Retina (tissue), 1 donor: ENCODE results near the gene MEAK7.

Source experiments
- DNase-seq: peaks from one replicate; pipeline ENCODE4 v3.0.0-alpha.2; 2016

MEAK7 gene

GRCh38 chr16:84486551-84487235 is 17.8 kb downstream of the MEAK7 start:
- DNase-seq: no peak

GRCh38 chr16:84486126-84486525 is 18.3 kb downstream of the MEAK7 start:
- no peak for DNase-seq

DNA sequence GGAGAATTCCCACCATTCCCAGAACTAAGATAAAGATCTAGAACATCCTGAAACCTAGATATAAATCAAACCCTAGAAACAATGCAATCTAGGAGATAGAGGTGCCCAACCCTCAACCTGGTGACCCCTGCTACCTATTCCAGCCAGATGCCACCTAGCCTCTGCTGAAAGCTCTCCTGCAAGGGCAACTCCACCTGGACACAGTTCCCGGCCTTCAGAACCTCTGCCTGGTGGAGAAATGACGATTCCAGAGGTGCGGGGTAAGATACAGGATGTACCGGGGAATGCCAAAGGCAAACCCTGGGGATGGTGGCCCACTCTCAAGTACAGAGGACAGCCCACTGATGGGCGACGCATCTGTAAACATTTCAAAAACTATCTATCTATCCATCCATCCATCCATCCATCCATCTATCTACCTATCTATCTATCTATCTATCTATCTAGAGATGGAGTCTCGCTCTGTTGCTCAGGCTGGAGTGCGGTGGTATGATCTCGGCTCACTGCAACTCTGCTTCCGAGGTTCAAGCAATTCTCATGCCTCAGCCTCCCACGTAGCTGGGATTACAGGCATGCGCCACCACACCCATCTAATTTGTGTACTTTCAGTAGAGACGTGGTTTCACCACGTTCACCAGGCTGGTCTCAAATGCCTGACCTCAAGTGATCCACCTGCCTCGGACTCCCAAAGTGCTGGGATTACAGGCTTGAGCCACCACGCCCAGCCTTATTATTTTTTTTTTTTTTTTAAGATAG is 19.0 kb downstream of the MEAK7 start:
- DNase-seq: no peak

GRCh38 chr16:84484579-84485254 is 19.7 kb downstream of the MEAK7 start:
- DNase-seq: peak; percentile 66

DNA sequence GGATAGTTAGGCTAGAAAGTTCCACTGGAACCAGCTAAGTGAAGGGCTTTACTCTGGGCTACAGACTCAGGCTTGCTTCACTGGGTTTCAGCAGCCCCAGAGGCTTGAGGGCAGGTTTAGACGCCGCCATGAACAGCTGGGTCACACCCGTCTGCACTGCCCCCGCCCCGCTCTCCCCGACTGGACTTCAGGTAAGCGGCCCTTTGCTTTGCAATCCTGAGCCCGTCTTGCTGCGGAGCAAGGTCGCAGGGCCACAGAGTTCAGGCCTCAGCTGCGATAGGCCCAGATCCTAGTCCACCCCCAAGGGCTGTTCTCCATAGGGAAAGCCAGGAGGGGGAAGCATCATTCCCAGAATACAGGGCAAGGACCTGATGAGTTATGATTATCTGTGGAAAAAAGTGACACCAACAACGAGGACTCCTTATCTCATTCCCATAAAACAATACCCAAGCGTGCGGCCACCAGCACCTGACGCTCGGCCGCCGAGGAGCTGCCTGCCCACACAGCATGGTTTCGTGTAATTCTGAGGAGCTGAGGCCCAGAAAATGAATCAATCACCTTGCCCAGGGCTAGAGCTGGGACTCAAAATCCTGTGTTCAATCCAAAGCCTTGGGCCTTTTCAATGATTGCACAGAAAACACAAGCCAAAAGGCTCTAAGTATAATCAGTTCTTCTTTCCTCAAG is 20.4 kb downstream of the MEAK7 start:
- DNase-seq: no peak

- no peak for DNase-seq
Observed at GRCh38 chr16:84482951-84483881, 21.2 kb downstream of the MEAK7 start.

- DNase-seq: peak; percentile 20
Observed at GRCh38 chr16:84482001-84482891, 22.2 kb downstream of the MEAK7 start.

DNA sequence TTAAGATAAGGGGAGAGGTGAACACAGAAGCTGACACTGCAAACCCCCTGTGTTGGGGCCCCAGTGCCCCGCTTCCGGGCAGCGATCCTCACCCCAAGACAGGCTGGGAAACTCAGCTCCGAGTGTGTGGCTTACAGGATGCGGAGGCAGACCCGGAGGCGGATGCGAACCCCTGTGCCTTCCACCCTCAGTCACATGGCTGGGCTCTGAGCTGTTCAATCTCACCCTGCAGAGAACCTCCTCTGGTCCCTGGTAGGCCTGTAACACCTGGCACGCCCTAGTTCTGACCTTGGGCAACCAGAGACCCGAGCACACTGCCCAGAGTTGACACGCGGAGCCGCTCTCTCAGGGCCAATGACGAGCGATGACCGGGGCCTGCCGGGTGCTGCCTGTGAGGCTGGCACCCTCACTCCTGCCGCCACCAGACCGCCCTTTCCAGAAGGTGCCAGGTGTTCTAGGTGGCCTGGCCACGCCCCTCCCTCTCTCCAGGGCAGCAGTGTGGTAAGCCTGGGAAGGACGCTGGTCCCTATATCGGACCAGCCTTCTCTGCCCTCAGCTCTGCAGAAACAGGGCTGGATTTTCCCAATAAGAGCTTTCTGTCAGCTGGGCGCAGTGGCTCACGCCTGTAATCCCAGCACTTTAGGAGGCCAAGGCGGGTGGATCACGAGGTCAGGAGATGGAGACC is 23.3 kb downstream of the MEAK7 start:
- DNase-seq: no peak

DNA sequence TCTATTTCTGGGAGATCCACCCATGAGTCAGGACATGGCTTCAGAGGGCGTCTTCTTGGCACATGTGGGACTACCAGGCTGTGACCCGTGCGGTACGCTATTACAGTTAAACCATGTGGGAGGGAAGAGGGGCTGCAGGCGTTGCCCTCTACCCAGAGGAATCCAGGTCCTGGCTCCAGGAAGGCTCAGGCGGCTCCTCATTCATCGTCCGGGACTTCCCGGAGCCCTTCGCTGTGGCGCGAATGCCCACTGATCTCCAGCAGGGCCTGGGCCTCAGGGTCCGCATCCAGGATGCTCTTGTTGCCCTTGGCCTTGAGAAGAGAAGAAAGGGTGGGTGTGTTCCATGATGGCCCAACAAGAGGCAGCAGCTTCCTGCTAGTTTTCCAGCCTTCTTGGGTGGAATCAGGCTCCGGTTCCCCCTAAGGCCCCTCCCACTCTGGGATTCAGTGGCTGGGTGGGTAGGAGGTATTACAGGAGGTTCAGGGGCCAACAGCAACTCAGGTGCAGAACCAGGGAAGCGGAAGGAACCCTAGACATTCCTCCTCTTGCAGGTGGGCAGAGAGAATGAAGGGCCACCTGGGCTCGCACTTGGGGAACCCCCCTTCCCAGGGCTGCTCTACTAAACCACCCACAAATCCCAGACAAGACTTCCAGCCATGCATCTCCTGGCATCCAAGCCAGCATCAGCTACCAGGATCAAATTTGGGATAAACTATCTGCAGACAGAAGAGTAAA is 24.6 kb downstream of the MEAK7 start:
- DNase-seq: no peak

- no peak for DNase-seq
Observed at GRCh38 chr16:84478172-84478947, 26.1 kb downstream of the MEAK7 start.

- DNase-seq: no peak
Observed at GRCh38 chr16:84477661-84478060, 26.8 kb downstream of the MEAK7 start.

DNA sequence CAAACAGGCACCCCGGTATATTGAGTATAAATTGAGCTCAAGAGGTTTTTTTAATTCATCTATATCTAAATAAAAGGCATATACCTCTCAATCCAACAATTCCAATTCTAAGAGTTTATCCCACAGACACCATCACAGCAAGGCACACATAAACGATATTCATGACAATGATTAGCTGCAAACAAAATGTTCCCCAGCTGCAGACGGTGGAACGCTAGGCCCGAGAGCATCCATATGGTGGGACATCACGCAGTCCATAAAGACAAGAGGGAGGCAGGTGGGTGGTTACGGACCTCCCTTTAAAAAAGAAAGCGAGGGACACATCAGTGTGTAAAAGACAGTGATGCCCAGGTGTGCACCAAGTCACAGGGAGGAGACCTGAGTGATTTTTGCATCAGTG is 28.1 kb downstream of the MEAK7 start:
- no peak for DNase-seq

DNA sequence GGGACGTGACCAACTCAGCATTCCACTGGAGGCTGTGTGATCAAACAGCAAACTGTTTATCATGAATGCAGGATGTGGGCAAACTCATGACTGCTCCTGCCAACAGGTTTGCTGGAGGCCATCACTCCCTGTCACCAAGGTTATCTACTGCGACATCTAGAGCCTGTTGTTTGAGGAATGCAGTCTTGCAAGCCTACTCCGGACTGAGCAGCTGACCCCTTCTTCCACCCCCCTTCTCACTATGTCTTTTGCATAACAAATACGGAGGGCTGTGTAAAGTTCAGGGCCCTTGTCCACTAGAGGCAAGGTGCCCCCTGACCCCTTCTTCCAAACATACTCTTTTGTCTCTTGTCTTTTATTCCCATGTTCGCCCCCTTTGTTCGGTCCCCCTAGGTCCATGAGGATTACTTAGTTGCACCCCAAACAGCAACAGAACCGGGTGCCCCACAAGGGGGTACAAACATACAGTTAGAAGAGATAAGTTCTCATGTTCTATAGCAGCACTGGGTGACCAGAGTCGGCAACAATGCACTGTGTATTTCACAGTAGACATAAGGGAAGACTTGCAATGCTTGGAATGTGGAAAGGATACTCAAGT is 28.7 kb downstream of the MEAK7 start:
- no peak for DNase-seq

DNA sequence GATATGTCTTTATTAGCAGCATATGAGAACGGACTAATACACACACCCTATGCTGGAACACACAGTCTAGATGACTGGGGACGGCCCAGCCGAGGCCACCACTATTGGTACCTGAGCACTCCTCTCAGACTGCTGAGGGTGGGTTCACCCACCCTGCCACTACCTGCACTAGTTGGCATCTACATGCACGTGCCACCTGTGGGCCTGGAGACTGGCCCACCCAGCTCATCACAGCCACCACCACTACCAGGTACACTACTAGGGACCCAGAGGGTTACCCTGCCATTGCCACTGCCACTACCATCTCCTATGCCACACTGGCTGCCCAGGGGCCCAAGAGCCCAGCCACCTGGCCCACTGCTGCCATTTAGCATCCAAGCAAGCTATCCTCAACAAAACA is 32.5 kb downstream of the MEAK7 start:
- no peak for DNase-seq

- DNase-seq: no peak
Observed at GRCh38 chr16:84471316-84471715, 33.1 kb downstream of the MEAK7 start.

DNA sequence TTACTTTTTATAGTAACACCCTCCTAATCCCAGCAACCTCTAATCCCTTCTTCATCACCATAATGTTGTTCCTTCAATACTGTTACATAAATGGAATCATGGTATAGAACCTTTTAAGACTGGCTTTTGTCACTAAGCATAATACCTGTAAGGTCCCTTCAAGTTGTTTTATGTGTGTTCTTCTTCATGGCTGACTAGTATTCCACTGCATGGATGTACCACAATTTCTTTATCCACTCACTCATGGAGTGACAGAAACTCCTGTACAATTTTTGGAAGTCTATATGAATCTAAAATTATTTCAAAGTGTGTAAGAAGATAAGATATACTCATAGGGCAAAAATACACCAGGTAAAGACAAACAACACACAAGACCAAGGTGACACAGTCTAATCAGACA is 36.8 kb downstream of the MEAK7 start:
- no peak for DNase-seq

- DNase-seq: no peak
Observed at GRCh38 chr16:84467256-84467655, 37.2 kb downstream of the MEAK7 start.

DNA sequence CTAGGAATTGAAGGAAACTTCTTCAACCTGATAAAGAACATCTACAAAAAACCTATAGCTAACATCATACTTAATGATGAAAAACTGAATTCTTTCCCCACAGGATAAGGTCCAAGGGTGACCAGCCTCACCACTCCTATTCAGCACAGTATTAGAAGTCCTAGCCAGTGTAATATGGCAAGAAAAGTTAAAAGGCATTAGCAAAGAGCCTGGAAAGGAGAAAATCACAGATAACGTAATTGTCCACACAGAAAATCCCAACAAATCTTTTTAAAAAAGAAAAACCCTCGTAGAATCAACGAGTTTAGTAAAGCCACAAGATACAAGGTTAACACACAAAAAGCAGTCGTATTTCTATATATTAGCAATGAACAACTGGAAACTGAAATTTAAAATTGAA is 37.8 kb downstream of the MEAK7 start:
- no peak for DNase-seq

GRCh38 chr16:84465154-84465553 is 39.3 kb downstream of the MEAK7 start:
- no peak for DNase-seq
